GM19351 (cell line): Measurements from ENCODE around the gene GPER1.
"Not testable (repeated sequence)": the region's sequence is repeated elsewhere in the genome, so short reads cannot be mapped to it uniquely, and the experiment has no call there.

ENCODE experiments used
- ATAC-seq: cut with Tn5 transposase; IDR thresholded peaks from one replicate; pipeline ENCODE4 v1.9.1; 2021; ENCODE audit warnings: mild to moderate bottlenecking, moderate library complexity; ENCODE audit not compliant: unreplicated experiment

The GPER1 gene

GRCh38 chr7:1087952-1088920 lies at the start of gene GPER1:
Gene GPER1, plus strand, starts transcription at chr7:1088113. Its CDS starts 3,616 bp downstream, at chr7:1091729.
- ATAC-seq, result no peak

GRCh38 chr7:1040233-1040632 lies 47.7 kb upstream of the GPER1 start:
- not testable (repeated sequence) for ATAC-seq

GRCh38 chr7:1040790-1041189 lies 47.1 kb upstream of the GPER1 start:
- no peak for ATAC-seq

- ATAC-seq, result no peak
Measured at GRCh38 chr7:1041551-1042491, 46.1 kb upstream of the GPER1 start.

- no peak for ATAC-seq
Measured at GRCh38 chr7:1042492-1042833, 45.5 kb upstream of the GPER1 start.

GRCh38 chr7:1043552-1044188 lies 44.2 kb upstream of the GPER1 start:
- no peak for ATAC-seq

- ATAC-seq, result peak; percentile 91
Measured at GRCh38 chr7:1044189-1045068, 43.5 kb upstream of the GPER1 start, which contains the start of gene GPR146. Gene GPR146, plus strand, starts transcription at chr7:1044546. Its CDS starts 12,970 bp downstream, at chr7:1057516.

- ATAC-seq, result no peak
Measured at GRCh38 chr7:1045069-1046063, 42.5 kb upstream of the GPER1 start.

- ATAC-seq, result no peak
Measured at GRCh38 chr7:1046722-1047679, 40.9 kb upstream of the GPER1 start.

- no peak for ATAC-seq
Measured at GRCh38 chr7:1049006-1049741, 38.7 kb upstream of the GPER1 start.

- ATAC-seq, result no peak
Measured at GRCh38 chr7:1049801-1050200, 38.1 kb upstream of the GPER1 start.

- ATAC-seq, result no peak
Measured at GRCh38 chr7:1050254-1050906, 37.5 kb upstream of the GPER1 start.

- no peak for ATAC-seq
Measured at GRCh38 chr7:1050956-1051690, 36.8 kb upstream of the GPER1 start.

- ATAC-seq, result no peak
Measured at GRCh38 chr7:1052031-1052818, 35.7 kb upstream of the GPER1 start.

GRCh38 chr7:1053002-1053411 lies 34.9 kb upstream of the GPER1 start:
- no peak for ATAC-seq
